Trophoblast cell (in vitro differentiated cells and primary cell): ENCODE results near the gene TRMT1.

Experiments
- DNase-seq, 2 donors: peaks; one replicate each; pipeline ENCODE4 v3.0.0-alpha.2; 2016
- H2AFZ ChIP-seq: 2 replicates; pipeline ENCODE4 v1.6.1; 2013; ENCODE audit warnings: low read length, moderate library complexity, mild to moderate bottlenecking; ENCODE audit not compliant: insufficient read depth, poor library complexity
- H2AK5ac ChIP-seq: 2 replicates; pipeline ENCODE4 v1.6.1; 2013; ENCODE audit warnings: mild to moderate bottlenecking, low read length
- H2BK120ac ChIP-seq: 2 replicates; pipeline ENCODE4 v1.6.1; 2013; ENCODE audit warnings: low read length, mild to moderate bottlenecking, moderate library complexity; ENCODE audit not compliant: insufficient read depth, poor library complexity
- H2BK12ac ChIP-seq: 2 replicates; pipeline ENCODE4 v1.6.1; 2013; ENCODE audit warnings: mild to moderate bottlenecking, low read length, moderate library complexity
- H2BK5ac ChIP-seq: 2 replicates; pipeline ENCODE4 v1.6.1; 2013; ENCODE audit warnings: low read length, low read depth, moderate library complexity, mild to moderate bottlenecking; ENCODE audit not compliant: poor library complexity
- H3K14ac ChIP-seq: 2 replicates; pipeline ENCODE4 v1.6.1; 2013; ENCODE audit warnings: mild to moderate bottlenecking, low read length
- H3K18ac ChIP-seq: 2 replicates; pipeline ENCODE4 v1.6.1; 2013; ENCODE audit warnings: mild to moderate bottlenecking, low read length
- H3K23ac ChIP-seq: 2 replicates; pipeline ENCODE4 v1.6.1; 2013; ENCODE audit warnings: low read length
- H3K27ac ChIP-seq: 2 replicates; pipeline ENCODE4 v1.5.1; 2013; ENCODE audit warnings: low read depth, mild to moderate bottlenecking, inconsistent platforms, low read length, moderate library complexity
- H3K27me3 ChIP-seq: 2 replicates; pipeline ENCODE4 v1.6.1; 2013; ENCODE audit warnings: inconsistent platforms, mild to moderate bottlenecking, low read length, moderate library complexity; ENCODE audit not compliant: insufficient read depth
- H3K36me3 ChIP-seq, 2 experiments: 1 replicate in 1 of 2; 2 replicates in 1 of 2; pipeline ENCODE4 v1.6.1; 2013; ENCODE audit warnings: low read length in 2 of 2, mild to moderate bottlenecking in 2 of 2, moderate library complexity in 1 of 2; ENCODE audit not compliant: insufficient read depth in 2 of 2, control insufficient read depth in 1 of 2
- H3K4ac ChIP-seq: 2 replicates; pipeline ENCODE4 v1.6.1; 2013; ENCODE audit warnings: low read depth, mild to moderate bottlenecking, low read length, moderate library complexity
- H3K4me1 ChIP-seq, 2 experiments: 1 replicate in 1 of 2; 2 replicates in 1 of 2; pipeline ENCODE4 v1.6.1; 2013; ENCODE audit warnings: low read length in 2 of 2, mild to moderate bottlenecking in 2 of 2, moderate library complexity in 1 of 2; ENCODE audit not compliant: insufficient read depth in 2 of 2, control insufficient read depth in 1 of 2
- H3K4me2 ChIP-seq: 2 replicates; pipeline ENCODE4 v1.6.1; 2013; ENCODE audit warnings: inconsistent platforms, mild to moderate bottlenecking, low read length, moderate library complexity
- H3K4me3 ChIP-seq: 2 replicates; pipeline ENCODE4 v1.5.1; 2013; ENCODE audit warnings: mild to moderate bottlenecking, low read depth, low read length, inconsistent platforms
- H3K79me1 ChIP-seq: one replicate; pipeline ENCODE4 v1.6.1; 2013; ENCODE audit warnings: low read length
- H3K79me2 ChIP-seq: 2 replicates; pipeline ENCODE4 v1.6.1; 2013; ENCODE audit warnings: low read length, mild to moderate bottlenecking; ENCODE audit not compliant: control insufficient read depth, insufficient read depth, poor library complexity
- H3K9ac ChIP-seq: 2 replicates; pipeline ENCODE4 v1.6.1; 2013; ENCODE audit warnings: mild to moderate bottlenecking, low read length
- H3K9me3 ChIP-seq: 2 replicates; pipeline ENCODE4 v1.6.1; 2013; ENCODE audit warnings: low read depth, mild to moderate bottlenecking, control low read depth, inconsistent platforms, low read length; ENCODE audit not compliant: insufficient read depth
- H4K12ac ChIP-seq: 2 replicates; pipeline ENCODE4 v1.6.1; 2013; ENCODE audit warnings: low read depth, mild to moderate bottlenecking, low read length, moderate library complexity
- H4K8ac ChIP-seq: 2 replicates; pipeline ENCODE4 v1.6.1; 2013; ENCODE audit warnings: low read depth, mild to moderate bottlenecking, low read length, moderate library complexity
- H4K91ac ChIP-seq: one replicate; pipeline ENCODE4 v1.6.1; 2013; ENCODE audit warnings: low read depth, mild to moderate bottlenecking, low read length, moderate library complexity
- WGBS: extraction: QIAGEN DNeasy Blood & Tissue Kit; methylation state at CpG from one replicate; pipeline ENCODE4 v1.1.7; 2013; ENCODE audit warnings: missing lambda C conversion rate; ENCODE audit not compliant: insufficient read length, insufficient coverage; ENCODE audit errors: extremely low coverage; 5-methylcytosine and 5-hydroxymethylcytosine counted together

Gene TRMT1

DNA sequence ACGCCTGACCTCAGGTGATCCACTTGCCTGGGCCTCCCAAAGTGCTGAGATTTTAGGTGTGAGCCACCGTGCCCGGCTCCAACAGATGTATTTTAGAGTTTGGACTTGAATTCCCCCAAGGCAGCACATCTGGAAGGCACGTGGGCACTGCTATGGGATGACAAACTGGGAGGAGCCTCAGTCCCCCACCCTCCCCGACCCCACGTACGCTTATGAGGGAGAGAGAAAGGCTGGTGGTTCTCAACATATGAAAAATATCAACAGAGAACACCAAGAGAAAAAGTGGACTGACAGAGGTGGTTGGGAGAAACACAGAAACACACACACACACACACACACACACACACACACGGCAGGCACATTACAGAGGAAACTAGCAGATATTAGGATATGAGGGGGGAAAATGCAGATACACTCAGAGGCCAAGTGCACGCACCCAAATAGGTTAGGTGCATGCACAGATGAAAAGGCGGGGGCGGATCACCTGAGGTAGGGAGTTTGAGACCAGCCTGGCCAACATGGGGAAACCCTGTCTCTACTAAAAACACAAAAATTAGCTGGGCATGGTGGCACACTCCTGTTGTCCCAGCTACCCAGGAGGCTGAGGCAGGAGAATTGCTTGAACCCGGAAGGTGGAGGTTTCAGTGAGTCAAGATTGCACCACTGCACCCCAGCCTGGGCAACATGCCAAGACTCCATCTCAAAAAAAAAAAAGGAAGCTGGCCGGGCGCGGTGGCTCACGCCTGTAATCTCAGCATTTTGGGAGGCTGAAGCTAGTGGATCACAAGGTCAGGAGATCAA is 30.4 kb upstream of the TRMT1 start:
- Histone ChIP-seq H3K36me3 (peaks cover 11 to 14% of the 10 kb centered on the region in 2 experiments), H2BK120ac (no peak overlapping the region), H3K9ac (no peak overlapping the region), H2AK5ac (no peak overlapping the region), H3K4ac (no peak overlapping the region), H3K18ac (no peak overlapping the region), H3K4me1 (peaks cover 0 to 3% of the 10 kb centered on the region in 2 experiments), H3K79me1 (peaks cover 20% of the 10 kb centered on the region), H2AFZ (no peak overlapping the region), H3K27me3 (no peaks in the 10 kb centered on the region), H3K14ac (no peak overlapping the region), H3K9me3 (peaks cover 1% of the 10 kb centered on the region), H4K91ac (no peak overlapping the region), H2BK5ac (no peak overlapping the region), H3K23ac (no peak overlapping the region), H3K4me2 (no peak overlapping the region), H3K4me3 (no peak overlapping the region), H3K27ac (no peak overlapping the region), H2BK12ac (no peak overlapping the region), H4K8ac (no peak overlapping the region), H3K79me2 (peaks cover 19% of the 10 kb centered on the region), H4K12ac (no peak overlapping the region)
- DNase-seq: peak in 1 of 2 donors; percentile 31
- no CpG with 5 or more reads among the region's 16 CpGs for WGBS

DNA sequence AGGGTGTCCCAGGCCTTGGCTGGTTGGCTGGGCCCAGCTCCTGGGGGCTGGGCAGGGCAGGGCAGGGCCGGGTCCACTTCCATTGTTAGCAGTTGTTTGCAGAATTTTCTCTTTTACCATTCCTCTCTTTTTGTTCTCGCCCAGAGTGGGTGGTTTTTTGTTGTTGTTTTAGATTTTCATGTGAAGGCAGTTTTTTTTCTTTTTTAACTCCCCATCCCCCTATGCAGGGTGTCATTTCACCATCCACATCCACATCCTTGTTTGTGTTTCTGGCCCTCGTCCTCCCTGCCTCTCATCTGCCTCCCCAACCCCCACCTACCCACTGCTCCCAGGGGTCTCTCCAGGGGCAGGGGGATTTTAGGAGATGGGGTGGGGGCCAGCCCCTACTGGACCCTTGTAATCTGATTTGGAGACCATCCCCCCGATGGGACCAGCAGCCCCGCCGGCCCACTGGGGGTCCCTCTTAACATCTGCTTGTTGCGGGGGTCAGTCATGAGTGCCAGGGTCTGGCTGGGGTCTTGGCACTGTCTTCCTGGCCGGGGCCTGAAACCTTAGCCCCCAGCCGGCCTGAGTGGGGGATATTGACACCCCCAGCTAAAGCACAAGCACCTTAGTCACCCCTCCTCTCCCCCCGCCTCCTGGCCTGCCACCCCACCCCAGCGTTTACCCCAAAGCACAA is 23.2 kb upstream of the TRMT1 start:
- DNase-seq: no peak
- Histone ChIP-seq H4K91ac (no peak overlapping the region), H3K4ac (no peak overlapping the region), H4K8ac (no peak overlapping the region), H3K27me3 (no peaks in the 10 kb centered on the region), H2BK5ac (no peak overlapping the region), H3K9me3 (peaks cover 6% of the 10 kb centered on the region), H3K79me1 (no peaks in the 10 kb centered on the region), H3K9ac (no peak overlapping the region), H2BK12ac (no peak overlapping the region), H3K14ac (no peak overlapping the region), H2BK120ac (no peak overlapping the region), H3K36me3 (peaks cover 50 to 62% of the 10 kb centered on the region in 2 experiments), H4K12ac (no peak overlapping the region), H3K27ac (no peak overlapping the region), H3K4me1 (no peaks in the 10 kb centered on the region), H3K79me2 (no peaks in the 10 kb centered on the region), H3K23ac (no peak overlapping the region), H3K18ac (no peak overlapping the region), H3K4me2 (no peak overlapping the region), H2AK5ac (no peak overlapping the region), H3K4me3 (no peak overlapping the region), H2AFZ (no peak overlapping the region)
- no CpG with 5 or more reads among the region's 11 CpGs for WGBS

DNA sequence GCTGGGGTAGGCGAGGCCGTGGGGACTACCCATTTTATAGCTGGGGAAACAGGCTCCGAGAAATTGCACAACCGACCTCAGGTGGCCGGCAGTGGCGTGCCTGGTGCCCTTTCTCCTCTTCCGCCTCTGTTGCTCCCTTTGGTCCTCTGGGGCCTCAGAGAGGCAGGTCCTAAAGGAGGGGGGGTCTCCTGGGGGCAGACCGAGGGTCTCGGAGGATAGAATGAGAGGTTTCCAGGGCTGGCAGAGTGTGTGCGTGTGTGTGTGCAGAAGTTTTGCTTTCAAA is 22.3 kb upstream of the TRMT1 start:
- Histone ChIP-seq H3K18ac (no peak overlapping the region), H3K4me1 (no peaks in the 10 kb centered on the region), H3K79me2 (no peaks in the 10 kb centered on the region), H2BK5ac (no peak overlapping the region), H2AFZ (no peak overlapping the region), H3K27ac (no peak overlapping the region), H4K12ac (no peak overlapping the region), H3K27me3 (no peaks in the 10 kb centered on the region), H4K91ac (no peak overlapping the region), H3K79me1 (no peaks in the 10 kb centered on the region), H3K36me3 (peaks cover 53 to 55% of the 10 kb centered on the region in 2 experiments), H3K9ac (no peak overlapping the region), H2BK120ac (no peak overlapping the region), H3K23ac (no peak overlapping the region), H3K4ac (no peak overlapping the region), H2AK5ac (no peak overlapping the region), H2BK12ac (no peak overlapping the region), H3K4me2 (no peak overlapping the region), H3K4me3 (no peak overlapping the region), H3K14ac (no peak overlapping the region), H3K9me3 (peaks cover 6% of the 10 kb centered on the region), H4K8ac (no peak overlapping the region)
- WGBS: no CpG with 5 or more reads among the region's 10 CpGs
- peak in 1 of 2 donors; percentile 14 for DNase-seq

DNA sequence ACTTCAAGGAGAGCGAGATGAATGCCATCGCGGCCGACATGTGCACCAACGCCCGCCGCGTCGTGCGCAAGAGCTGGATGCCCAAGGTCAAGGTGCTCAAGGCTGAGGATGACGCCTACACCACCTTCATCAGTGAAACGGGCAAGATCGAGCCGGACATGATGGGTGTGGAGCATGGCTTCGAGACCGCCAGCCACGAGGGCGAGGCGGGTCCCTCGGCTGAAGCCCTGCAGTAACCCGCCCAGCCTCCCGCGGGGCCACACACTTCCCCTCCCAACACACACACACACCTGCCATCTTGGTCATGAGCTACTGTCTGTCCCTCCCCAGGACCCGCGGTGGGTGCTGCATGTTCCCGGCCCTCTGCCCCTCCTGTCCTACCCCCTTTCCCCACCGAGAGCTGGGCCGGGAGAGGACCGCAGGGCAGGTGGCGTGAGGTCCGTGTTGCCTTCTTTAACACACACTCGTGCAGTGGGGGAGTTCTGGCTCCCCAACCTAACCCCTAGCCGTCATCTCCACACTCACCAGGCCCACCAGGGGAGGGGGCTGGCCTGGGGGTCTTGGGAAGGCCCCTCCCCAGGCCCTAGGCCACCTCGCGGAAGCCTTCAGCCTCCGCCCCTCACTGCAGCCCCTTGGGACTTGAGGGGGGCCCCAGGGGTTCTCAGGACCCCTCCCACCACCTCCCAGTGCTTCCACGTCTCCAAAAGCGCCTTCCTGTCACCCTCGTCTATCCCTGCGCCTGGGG is 21.8 kb upstream of the TRMT1 start:
- no CpG with 5 or more reads among the region's 40 CpGs for WGBS
- no peak overlapping the region for H4K91ac ChIP-seq

More for the DNA sequence above, 21.8 kb upstream of the TRMT1 start:
- Histone ChIP-seq H4K12ac (no peak overlapping the region), H2AK5ac (no peak overlapping the region), H3K79me2 (no peaks in the 10 kb centered on the region), H2AFZ (no peak overlapping the region), H3K27ac (no peak overlapping the region), H2BK120ac (no peak overlapping the region), H4K8ac (no peak overlapping the region), H3K36me3 (peaks cover 53 to 54% of the 10 kb centered on the region in 2 experiments), H3K9ac (no peak overlapping the region), H2BK5ac (no peak overlapping the region), H3K4me3 (no peak overlapping the region), H3K18ac (no peak overlapping the region), H3K14ac (no peak overlapping the region), H3K4me1 (no peaks in the 10 kb centered on the region), H3K4me2 (no peak overlapping the region), H3K23ac (no peak overlapping the region), H3K9me3 (peaks cover 6% of the 10 kb centered on the region), H3K4ac (no peak overlapping the region), H3K27me3 (no peaks in the 10 kb centered on the region), H3K79me1 (no peaks in the 10 kb centered on the region), H2BK12ac (no peak overlapping the region)
- DNase-seq: no peak
